H9 (cell line): Measurements from ENCODE around the gene MCRIP2. TPM values are rescaled to one million over a fixed set of nuclear protein-coding genes. Genes with fewer than 3 reads are reported as not detected.

Source experiments
- DNase-seq: peaks from one replicate; pipeline ENCODE4 v3.0.0-alpha.2; 2017
- H2AFZ ChIP-seq: one replicate; pipeline ENCODE4 v1.6.1; 2013; ENCODE audit warnings: mild to moderate bottlenecking, low read length, control low read depth, moderate library complexity
- H2AK5ac ChIP-seq: 2 replicates; pipeline ENCODE4 v1.6.1; 2013; ENCODE audit warnings: low read length, control low read depth, mixed read lengths; ENCODE audit not compliant: insufficient read length
- H2BK120ac ChIP-seq: one replicate; pipeline ENCODE4 v1.6.1; 2013; ENCODE audit warnings: low read depth, mild to moderate bottlenecking, low read length, control low read depth, inconsistent platforms; ENCODE audit not compliant: poor library complexity, severe bottlenecking
- H2BK12ac ChIP-seq: 2 replicates; pipeline ENCODE4 v1.6.1; 2013; ENCODE audit warnings: low read length, control low read depth, mixed read lengths, low read depth; ENCODE audit not compliant: insufficient read length
- H2BK15ac ChIP-seq: 2 replicates; pipeline ENCODE4 v1.6.1; 2013; ENCODE audit warnings: low read depth, low read length, control low read depth
- H2BK20ac ChIP-seq: one replicate; pipeline ENCODE4 v1.6.1; 2013; ENCODE audit warnings: low read depth, mild to moderate bottlenecking, low read length, control low read depth, inconsistent platforms; ENCODE audit not compliant: poor library complexity, severe bottlenecking
- H2BK5ac ChIP-seq: 2 replicates; pipeline ENCODE4 v1.6.1; 2013; ENCODE audit warnings: low read length, control low read depth, mixed read lengths; ENCODE audit not compliant: insufficient read length
- H3K14ac ChIP-seq: 2 replicates; pipeline ENCODE4 v1.6.1; 2013; ENCODE audit warnings: low read length, control low read depth; ENCODE audit not compliant: insufficient read depth
- H3K18ac ChIP-seq: 2 replicates; pipeline ENCODE4 v1.6.1; 2013; ENCODE audit warnings: low read depth, mild to moderate bottlenecking, mixed read lengths, low read length, control low read depth; ENCODE audit not compliant: insufficient read length
- H3K23ac ChIP-seq: 2 replicates; pipeline ENCODE4 v1.6.1; 2013; ENCODE audit warnings: low read length, control low read depth, mixed read lengths, low read depth; ENCODE audit not compliant: insufficient read length
- H3K23me2 ChIP-seq: 2 replicates; pipeline ENCODE4 v1.6.1; 2013; ENCODE audit warnings: low read depth, mild to moderate bottlenecking, mixed read lengths, low read length, control low read depth; ENCODE audit not compliant: insufficient read length, poor library complexity, severe bottlenecking
- H3K27ac ChIP-seq: 2 replicates; pipeline ENCODE4 v1.5.1; 2013; ENCODE audit warnings: low read length, control low read depth, mixed read lengths, low read depth; ENCODE audit not compliant: insufficient read length
- H3K27me3 ChIP-seq: 2 replicates; pipeline ENCODE4 v1.6.1; 2013; ENCODE audit warnings: low read length, control low read depth, inconsistent platforms; ENCODE audit not compliant: insufficient read depth
- H3K4ac ChIP-seq: 2 replicates; pipeline ENCODE4 v1.6.1; 2013; ENCODE audit warnings: low read depth, mild to moderate bottlenecking, control low read depth, inconsistent platforms, low read length, moderate library complexity
- H3K4me1 ChIP-seq: 2 replicates; pipeline ENCODE4 v1.6.1; 2013; ENCODE audit warnings: low read length, control low read depth, inconsistent platforms; ENCODE audit not compliant: insufficient read depth
- H3K4me2 ChIP-seq: 2 replicates; pipeline ENCODE4 v1.6.1; 2013; ENCODE audit warnings: low read length, control low read depth, mixed read lengths; ENCODE audit not compliant: insufficient read length, insufficient read depth
- H3K56ac ChIP-seq: 2 replicates; pipeline ENCODE4 v1.6.1; 2013; ENCODE audit warnings: low read depth, mild to moderate bottlenecking, mixed read lengths, low read length, control low read depth; ENCODE audit not compliant: insufficient read length
- H3K79me1 ChIP-seq: 2 replicates; pipeline ENCODE4 v1.6.1; 2013; ENCODE audit warnings: low read depth, mild to moderate bottlenecking, moderate library complexity, low read length, control low read depth, inconsistent platforms; ENCODE audit not compliant: insufficient read depth, poor library complexity, severe bottlenecking
- H3K79me2 ChIP-seq: 2 replicates; pipeline ENCODE4 v1.6.1; 2013; ENCODE audit warnings: low read length, control low read depth, inconsistent platforms; ENCODE audit not compliant: insufficient read depth
- H3K9ac ChIP-seq: 2 replicates; pipeline ENCODE4 v1.6.1; 2013; ENCODE audit warnings: low read length, control low read depth, mixed read lengths; ENCODE audit not compliant: insufficient read length; ENCODE audit errors: extremely low read depth
- H3K9me3 ChIP-seq: one replicate; pipeline ENCODE4 v1.6.1; 2013; ENCODE audit warnings: low read depth, low read length, inconsistent platforms; ENCODE audit not compliant: control insufficient read depth
- H3T11ph ChIP-seq: one replicate; pipeline ENCODE4 v1.6.1; 2013; ENCODE audit warnings: mild to moderate bottlenecking, low read length, control low read depth, inconsistent platforms
- H4K20me1 ChIP-seq: one replicate; pipeline ENCODE4 v1.6.1; 2013; ENCODE audit not compliant: control insufficient read depth, insufficient read length, insufficient read depth
- H4K5ac ChIP-seq: 2 replicates; pipeline ENCODE4 v1.6.1; 2013; ENCODE audit warnings: low read depth, mild to moderate bottlenecking, mixed read lengths, low read length, control low read depth; ENCODE audit not compliant: insufficient read length
- H4K8ac ChIP-seq: replicated peaks from 2 replicates; pipeline ENCODE4 v1.6.1; 2013; ENCODE audit warnings: low read length, control low read depth, mixed read lengths, low read depth; ENCODE audit not compliant: insufficient read length
- H4K91ac ChIP-seq: 2 replicates; pipeline ENCODE4 v1.6.1; 2013; ENCODE audit warnings: low read depth, mild to moderate bottlenecking, moderate library complexity, mixed read lengths, low read length, control low read depth; ENCODE audit not compliant: insufficient read length
- H3K27ac Mint-ChIP-seq, 3 experiments: 2 replicates in 2 of 3; 3 replicates in 1 of 3; pipeline ENCODE4 v1.8.0; 2020 to 2021; ENCODE audit warnings: mixed read lengths in 3 of 3, mild to moderate bottlenecking in 1 of 3, moderate library complexity in 1 of 3
- H3K27me3 Mint-ChIP-seq: 2 replicates; pipeline ENCODE4 v1.8.0; 2021; ENCODE audit warnings: low read depth, mild to moderate bottlenecking, moderate library complexity, mixed read lengths
- H3K36me3 Mint-ChIP-seq, 3 experiments: 2 replicates in 2 of 3; 3 replicates in 1 of 3; pipeline ENCODE4 v1.8.0; 2020 to 2021; ENCODE audit warnings: low read depth in 3 of 3, mixed read lengths in 3 of 3; ENCODE audit not compliant: insufficient read depth in 1 of 3
- H3K4me1 Mint-ChIP-seq, 2 experiments: 2 replicates each; pipeline ENCODE4 v1.8.0; 2020; ENCODE audit warnings: mixed read lengths in 2 of 2
- H3K4me3 Mint-ChIP-seq, 2 experiments: 2 replicates in 1 of 2; 3 replicates in 1 of 2; pipeline ENCODE4 v1.8.0; 2020 to 2021; ENCODE audit warnings: mild to moderate bottlenecking in 2 of 2, mixed read lengths in 2 of 2, moderate library complexity in 1 of 2
- H3K9me3 Mint-ChIP-seq, 2 experiments: 2 replicates in 1 of 2; 3 replicates in 1 of 2; pipeline ENCODE4 v1.8.0; 2020; ENCODE audit warnings: mild to moderate bottlenecking in 2 of 2, mixed read lengths in 2 of 2, moderate library complexity in 1 of 2
- CTCF ChIP-seq: fragments of 200-600 bp; sonication (generic); conservative IDR thresholded peaks from 3 replicates; pipeline ENCODE4 v1.8.0; 2021; ENCODE audit warnings: antibody characterized with exemption, mild to moderate bottlenecking
- WGBS: extraction: QIAGEN DNeasy Blood & Tissue Kit; methylation state at CpG from one replicate; pipeline ENCODE4 v1.1.7; 2013; ENCODE audit warnings: missing lambda C conversion rate, low lambda C conversion rate, mixed read lengths; ENCODE audit not compliant: insufficient read length; ENCODE audit errors: extremely low coverage; 5-methylcytosine and 5-hydroxymethylcytosine counted together
- total RNA-seq: library from RNA; stranded (reverse); gene quantifications from 2 replicates; pipeline ENCODE4 v1.2.1, GENCODE V29; 2021

Gene MCRIP2
- total RNA-seq, 1 experiment from 2014 or later: 52.5 TPM

GRCh38 chr16:692356-693108 is 50.9 kb downstream of the MCRIP2 start:
- H4K8ac ChIP-seq: no peak overlapping the region
- no peak overlapping the region for H2BK15ac ChIP-seq
- no peaks in the 10 kb centered on the region for H3K79me2 ChIP-seq
- H3K27me3 ChIP-seq: peaks cover 11% of the 10 kb centered on the region; the same call in 1 of the 2 replicates
- no peaks in the 10 kb centered on the region for H4K20me1 ChIP-seq
- no peak overlapping the region for H3K23ac ChIP-seq
- H3K27ac Mint-ChIP-seq: no peak overlapping the region
- H3K9me3 ChIP-seq: no peaks in the 10 kb centered on the region
- H3K4me2 ChIP-seq: no peak overlapping the region
- peak overlapping the region in 1 of 2 experiments; percentile 30; a peak in 2 of 5 replicates for H3K4me3 Mint-ChIP-seq
- H3K4ac ChIP-seq: no peak overlapping the region
- H3K56ac ChIP-seq: no peak overlapping the region
- H3K14ac ChIP-seq: no peak overlapping the region
- no CpG with 5 or more reads among the region's 10 CpGs for WGBS
- no peak overlapping the region for H3T11ph ChIP-seq
- no peak overlapping the region for H3K9ac ChIP-seq
- H3K9me3 Mint-ChIP-seq: no peaks in the 10 kb centered on the region; a peak in 1 of 5 replicates
- H2AK5ac ChIP-seq: no peak overlapping the region
- no peak overlapping the region for H4K5ac ChIP-seq
- no peak overlapping the region for H3K18ac ChIP-seq
- no peak overlapping the region for H2BK20ac ChIP-seq
- H3K4me1 Mint-ChIP-seq: peaks cover 0 to 16% of the 10 kb centered on the region in 2 experiments; a peak in 3 of 4 replicates
- H3K27ac ChIP-seq: no peak overlapping the region
- peaks cover 63% of the 10 kb centered on the region for H3K27me3 Mint-ChIP-seq
- peaks cover 0 to 3% (median 2%) of the 10 kb centered on the region in 3 experiments; a peak in 2 of 7 replicates for H3K36me3 Mint-ChIP-seq
- no peak for DNase-seq
- no peaks in the 10 kb centered on the region for H3K79me1 ChIP-seq
- no peak for TF ChIP-seq CTCF
- H3K23me2 ChIP-seq: peaks cover 27% of the 10 kb centered on the region
- H4K91ac ChIP-seq: no peak overlapping the region
- no peak overlapping the region for H2BK120ac ChIP-seq
- H3K4me1 ChIP-seq: no peaks in the 10 kb centered on the region
- H2AFZ ChIP-seq: no peak overlapping the region
- no peak overlapping the region for H2BK12ac ChIP-seq
- H2BK5ac ChIP-seq: no peak overlapping the region
